C4-2B (cell line): ENCODE data around the gene SLC24A3.
A peak's percentile ranks its signal among the peaks of the same experiment; 100 is the strongest.
"Not testable (repeated sequence)": the region's sequence is repeated elsewhere in the genome, so short reads cannot be mapped to it uniquely, and the experiment has no call there.

Source experiments
- H3K27ac ChIP-seq: fragments of 450-650 bp; 2 replicates; pipeline ENCODE4 v1.5.1; 2017
- CTCF ChIP-seq: fragments of 450-650 bp; conservative IDR thresholded peaks from 2 replicates; pipeline ENCODE4 v1.5.1; 2017; ENCODE audit warnings: mild to moderate bottlenecking
- ZFX ChIP-seq: fragments of 450-650 bp; IDR thresholded peaks from 2 replicates; pipeline ENCODE4 v1.6.1; 2017

SLC24A3 gene

GRCh38 chr20:19626896-19627295, 414.5 kb downstream of the SLC24A3 start:
- no peak for TF ChIP-seq ZFX
- no peak for TF ChIP-seq CTCF
- H3K27ac ChIP-seq = no peak overlapping the region

- TF ChIP-seq ZFX (no peak), CTCF (peak; percentile 85)
These were observed 416.2 kb downstream of the SLC24A3 start for GRCh38 chr20:19628570-19629134.

DNA sequence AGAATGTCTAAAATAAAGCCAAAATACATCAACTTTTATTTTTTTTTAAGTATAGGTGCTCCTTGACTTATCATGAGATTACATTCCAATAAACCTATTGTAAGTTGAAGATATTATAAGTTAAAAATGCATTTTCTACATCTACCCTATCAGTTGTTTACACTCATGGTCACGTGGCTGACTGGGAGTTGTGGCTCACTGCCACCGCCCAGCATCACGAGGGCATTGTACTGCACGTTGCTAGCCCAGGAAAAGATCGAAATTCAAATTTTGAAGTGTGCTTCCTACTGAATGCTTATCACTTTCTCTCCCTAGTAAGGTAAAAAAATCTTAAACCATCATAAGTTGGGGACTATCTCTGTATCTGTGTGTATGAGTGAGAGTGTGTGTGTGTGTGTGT, 419.0 kb downstream of the SLC24A3 start:
- TF ChIP-seq CTCF = no peak
- TF ChIP-seq ZFX = no peak
- no peak overlapping the region for H3K27ac ChIP-seq

More at GRCh38 chr20:19628570-19629134, 416.2 kb downstream of the SLC24A3 start:
- no peak overlapping the region for H3K27ac ChIP-seq

DNA sequence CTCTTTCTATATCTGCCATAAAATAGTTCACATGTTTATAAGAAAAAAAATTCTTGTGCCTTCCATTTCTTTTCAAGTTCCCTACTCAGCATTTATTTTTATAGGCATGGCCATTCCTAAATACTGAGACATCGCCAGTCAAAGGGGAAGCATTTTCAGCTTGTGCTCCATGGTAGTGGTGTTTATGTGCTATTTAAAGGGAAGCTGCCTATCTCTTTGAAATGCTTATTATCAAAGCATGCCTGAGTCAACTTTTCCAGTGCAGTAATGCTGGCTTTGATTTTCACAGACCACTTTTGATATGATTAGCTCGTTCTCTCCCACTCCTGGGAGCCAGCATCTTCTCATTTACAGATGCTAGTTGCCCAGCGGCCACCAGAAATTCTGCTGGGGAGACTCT, 421.5 kb downstream of the SLC24A3 start:
- no peak overlapping the region for H3K27ac ChIP-seq
- TF ChIP-seq CTCF (no peak), ZFX (no peak)

- not testable (repeated sequence) for H3K27ac ChIP-seq
These were observed 427.1 kb downstream of the SLC24A3 start for GRCh38 chr20:19639471-19640045.

DNA sequence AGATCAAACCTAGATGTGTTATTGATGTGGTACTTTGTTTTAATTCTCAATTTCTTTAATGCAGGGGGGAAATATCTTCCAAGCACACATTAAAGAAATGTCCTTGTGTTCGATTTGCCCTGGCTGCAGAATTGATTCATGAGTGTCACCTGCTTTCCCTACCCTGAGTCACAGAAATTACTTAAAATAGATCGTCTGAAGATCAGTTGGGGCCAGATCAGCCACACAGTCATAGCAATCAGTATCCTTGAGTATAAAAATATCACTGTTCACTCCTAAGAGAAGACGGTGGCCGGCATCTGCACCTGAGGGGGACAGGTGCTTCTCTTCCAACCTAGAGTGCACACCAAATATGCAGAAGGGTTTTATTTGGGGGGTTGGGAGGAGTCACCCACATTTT, 430.4 kb downstream of the SLC24A3 start:
- TF ChIP-seq CTCF (no peak), ZFX (no peak)
- no peak overlapping the region for H3K27ac ChIP-seq

GRCh38 chr20:19644085-19644484, 431.6 kb downstream of the SLC24A3 start:
- no peak overlapping the region for H3K27ac ChIP-seq
- TF ChIP-seq ZFX = no peak
- no peak for TF ChIP-seq CTCF

DNA sequence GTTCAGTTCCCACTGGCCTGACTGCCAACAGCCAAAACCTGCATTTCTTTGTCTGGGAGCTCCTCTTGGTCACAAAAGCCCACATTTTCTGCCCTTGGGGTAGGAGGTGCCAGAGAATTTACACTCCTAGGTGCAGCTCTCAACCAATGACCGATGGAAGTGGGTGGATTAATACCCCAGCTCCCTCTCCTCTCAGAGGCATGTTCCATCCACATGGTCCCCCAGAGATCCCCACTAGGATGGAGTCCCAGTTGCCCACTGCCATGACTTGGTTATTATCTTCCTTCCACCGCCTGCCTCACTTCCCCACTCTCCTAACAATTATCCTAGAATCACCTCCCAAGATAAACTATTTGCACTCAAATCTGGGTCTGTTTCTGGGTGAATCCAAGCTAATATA, 434.5 kb downstream of the SLC24A3 start:
- TF ChIP-seq ZFX (no peak), CTCF (no peak)

More for the DNA sequence above, 434.5 kb downstream of the SLC24A3 start:
- no peak overlapping the region for H3K27ac ChIP-seq
